ENCODE measurements around the gene POLR1G. TPM values are rescaled to one million over a fixed set of nuclear protein-coding genes. Genes with fewer than 3 reads are reported as not detected.
A peak's percentile ranks its signal among the peaks of the same experiment; 100 is the strongest.

POLR1G gene
- total RNA-seq, 2 donors from 2014 or later = 5.5 to 5.6 TPM

- no peaks in the 10 kb centered on the region for H3K27me3 ChIP-seq
- no peak overlapping the region for H3K27ac ChIP-seq
- no peaks in the 10 kb centered on the region for H3K4me1 ChIP-seq
- H3K4me3 ChIP-seq = no peak overlapping the region
- no peaks in the 10 kb centered on the region for H3K9me3 ChIP-seq
- TF ChIP-seq CTCF (IDR thresholded peaks at IDR 0.05) = no peak
- DNase-seq (ENCODE audit: low spot score) = no peak
- peaks cover 42% of the 10 kb centered on the region for H3K36me3 ChIP-seq
Observed at GRCh38 chr19:45391346-45391745, 15.1 kb upstream of the POLR1G start.

GRCh38 chr19:45391871-45392665, 14.4 kb upstream of the POLR1G start:
- Histone ChIP-seq H3K9me3 (no peaks in the 10 kb centered on the region), H3K36me3 (peaks cover 46% of the 10 kb centered on the region), H3K27me3 (no peaks in the 10 kb centered on the region), H3K27ac (no peak overlapping the region), H3K4me1 (no peaks in the 10 kb centered on the region), H3K4me3 (no peak overlapping the region)
- no peak for DNase-seq (ENCODE audit: low spot score)
- no peak for TF ChIP-seq CTCF (IDR thresholded peaks at IDR 0.05)

- H3K4me1 ChIP-seq = peaks cover 0 to 15% of the 10 kb centered on the region in 2 donors
- no peak for DNase-seq (ENCODE audit: low spot score)
- TF ChIP-seq CTCF (IDR thresholded peaks at IDR 0.05) = no peak
- no peaks in the 10 kb centered on the region for H3K9me3 ChIP-seq
- no peak overlapping the region for H3K4me3 ChIP-seq
- no peak overlapping the region for H3K27ac ChIP-seq
- peaks cover 58% of the 10 kb centered on the region for H3K36me3 ChIP-seq
- H3K27me3 ChIP-seq = no peaks in the 10 kb centered on the region
Observed at GRCh38 chr19:45395821-45396617, 10.4 kb upstream of the POLR1G start.

- Histone ChIP-seq H3K4me3 (no peak overlapping the region), H3K9me3 (no peaks in the 10 kb centered on the region), H3K36me3 (peaks cover 31% of the 10 kb centered on the region), H3K4me1 (peaks cover 0 to 54% of the 10 kb centered on the region in 2 donors), H3K27me3 (no peaks in the 10 kb centered on the region), H3K27ac (no peak overlapping the region)
- no peak for TF ChIP-seq CTCF (IDR thresholded peaks at IDR 0.05)
- no peak for DNase-seq (ENCODE audit: low spot score)
Observed at GRCh38 chr19:45400192-45400591, 6.3 kb upstream of the POLR1G start.

- Histone ChIP-seq H3K9me3 (no peaks in the 10 kb centered on the region), H3K36me3 (peaks cover 17% of the 10 kb centered on the region), H3K4me3 (peak overlapping the region in 1 of 2 donors; percentile 72), H3K27ac (peak overlapping the region; percentile 96 to 99), H3K27me3 (no peaks in the 10 kb centered on the region), H3K4me1 (peaks cover 0 to 64% of the 10 kb centered on the region in 2 donors)
- DNase-seq (ENCODE audit: low spot score) = no peak
- no peak for TF ChIP-seq CTCF (IDR thresholded peaks at IDR 0.05)
Observed at GRCh38 chr19:45401815-45402214, 4.6 kb upstream of the POLR1G start.

All from right atrium auricular region (tissue), 2 donors.